OCI-LY3 (cell line): ENCODE results near the gene MUSK.

Experiments
- H2AFZ ChIP-seq: fragments of 200-600, 300-600 bp; shearing (Covaris generic); 2 replicates; pipeline ENCODE4 v1.6.0; 2014; ENCODE audit warnings: antibody characterized with exemption, low read depth, low read length
- H3K27ac ChIP-seq: fragments of 200-600, 300-600 bp; sonication (generic); 2 replicates; pipeline ENCODE4 v1.5.1; 2014; ENCODE audit warnings: mild to moderate bottlenecking, low read length, moderate library complexity, mixed read lengths
- H3K27me3 ChIP-seq: fragments of 200-600, 300-600 bp; sonication (generic); 2 replicates; pipeline ENCODE4 v1.6.1; 2014; ENCODE audit warnings: low read depth, low read length, mixed read lengths
- H3K36me3 ChIP-seq: fragments of 200-600, 300-600 bp; sonication (generic); replicated peaks from 2 replicates; pipeline ENCODE3; 2014; ENCODE audit warnings: low read depth, low read length, mixed read lengths
- H3K4me1 ChIP-seq: fragments of 300-600, 200-600 bp; sonication (generic); 2 replicates; pipeline ENCODE4 v1.6.1; 2014; ENCODE audit warnings: low read length, mixed read lengths
- H3K4me2 ChIP-seq: fragments of 200-600, 300-600 bp; sonication (generic); 2 replicates; pipeline ENCODE4 v1.6.1; 2014; ENCODE audit warnings: low read length, mixed read lengths
- H3K4me3 ChIP-seq: fragments of 300-600, 200-600 bp; sonication (generic); 2 replicates; pipeline ENCODE4 v1.5.1; 2014; ENCODE audit warnings: antibody characterized with exemption, mild to moderate bottlenecking, low read length, moderate library complexity
- H3K79me2 ChIP-seq: fragments of 300-600, 200-600 bp; shearing (Covaris generic); 2 replicates; pipeline ENCODE4 v1.6.1; 2014; ENCODE audit warnings: mild to moderate bottlenecking, low read length, mixed read lengths
- H3K9ac ChIP-seq: fragments of 300-600, 200-600 bp; shearing (Covaris generic); 2 replicates; pipeline ENCODE4 v1.6.0; 2014; ENCODE audit warnings: mild to moderate bottlenecking, low read length, moderate library complexity
- H3K9me3 ChIP-seq: fragments of 200-600, 300-600 bp; shearing (Covaris generic); 2 replicates; pipeline ENCODE4 v1.6.1; 2014; ENCODE audit warnings: low read length, mixed read lengths; ENCODE audit not compliant: insufficient read depth
- H4K20me1 ChIP-seq: fragments of 200-600, 300-600 bp; sonication (generic); 2 replicates; pipeline ENCODE4 v1.6.1; 2016; ENCODE audit warnings: low read length, mixed read lengths; ENCODE audit not compliant: insufficient read depth
- CTCF ChIP-seq: fragments of 200-600, 300-600 bp; sonication (generic); IDR thresholded peaks from 2 replicates; pipeline ENCODE4 v1.5.1; 2014; ENCODE audit warnings: antibody characterized with exemption, low read length, low read depth
- EZH2phosphoT487 ChIP-seq: fragments of 200-600 bp; shearing (Covaris generic); IDR thresholded peaks from 2 replicates; pipeline ENCODE4 v1.6.1; 2018; ENCODE audit warnings: antibody characterized with exemption, mixed run types, low read depth

The MUSK gene

GRCh38 chr9:110764006-110764405 lies 95.4 kb downstream of the MUSK start:
- Histone ChIP-seq H3K79me2 (no peaks in the 10 kb centered on the region), H3K27me3 (no peaks in the 10 kb centered on the region), H3K9ac (no peak overlapping the region), H3K4me3 (no peak overlapping the region), H3K27ac (no peak overlapping the region), H2AFZ (no peak overlapping the region), H3K36me3 (no peaks in the 10 kb centered on the region), H3K4me2 (no peak overlapping the region), H4K20me1 (no peaks in the 10 kb centered on the region), H3K9me3 (no peaks in the 10 kb centered on the region), H3K4me1 (no peaks in the 10 kb centered on the region)
- TF ChIP-seq CTCF (no peak), EZH2phosphoT487 (no peak)

GRCh38 chr9:110765926-110766325 lies 97.3 kb downstream of the MUSK start:
- H4K20me1 ChIP-seq = no peaks in the 10 kb centered on the region
- H3K4me1 ChIP-seq = no peaks in the 10 kb centered on the region
- no peak overlapping the region for H3K27ac ChIP-seq
- no peaks in the 10 kb centered on the region for H3K27me3 ChIP-seq
- H3K4me2 ChIP-seq = no peak overlapping the region
- no peak overlapping the region for H3K9ac ChIP-seq
- no peaks in the 10 kb centered on the region for H3K9me3 ChIP-seq
- no peaks in the 10 kb centered on the region for H3K79me2 ChIP-seq
- no peaks in the 10 kb centered on the region for H3K36me3 ChIP-seq
- TF ChIP-seq EZH2phosphoT487 = no peak
- no peak for TF ChIP-seq CTCF
- H3K4me3 ChIP-seq = no peak overlapping the region
- H2AFZ ChIP-seq = no peak overlapping the region

- Histone ChIP-seq H3K27me3 (no peaks in the 10 kb centered on the region), H3K79me2 (no peaks in the 10 kb centered on the region), H2AFZ (no peak overlapping the region), H3K4me1 (no peaks in the 10 kb centered on the region), H4K20me1 (no peaks in the 10 kb centered on the region), H3K4me3 (no peak overlapping the region), H3K9ac (no peak overlapping the region), H3K36me3 (no peaks in the 10 kb centered on the region), H3K4me2 (no peak overlapping the region), H3K27ac (no peak overlapping the region), H3K9me3 (no peaks in the 10 kb centered on the region)
- TF ChIP-seq CTCF (no peak), EZH2phosphoT487 (no peak)
Observed at GRCh38 chr9:110767559-110768063, 99.0 kb downstream of the MUSK start.

DNA sequence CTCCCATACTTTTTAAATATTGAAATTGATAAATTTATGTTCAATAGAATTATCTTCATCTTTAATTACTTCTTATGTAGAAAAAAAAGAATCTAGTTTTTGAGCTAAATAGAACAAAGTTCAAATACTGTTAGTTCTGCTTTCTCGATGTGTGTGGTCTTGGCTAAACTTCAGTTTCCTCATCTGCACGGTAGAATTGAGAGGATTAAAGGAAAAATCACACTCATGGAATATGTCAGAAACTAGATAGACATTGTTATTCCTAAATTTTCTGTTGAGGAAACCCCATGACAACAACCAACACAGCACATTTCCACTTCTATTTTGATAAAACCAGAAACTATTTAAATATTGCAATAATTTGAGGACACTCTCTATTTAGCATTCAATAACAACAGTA lies 100.3 kb downstream of the MUSK start:
- H3K27me3 ChIP-seq = no peaks in the 10 kb centered on the region
- H3K4me1 ChIP-seq = no peaks in the 10 kb centered on the region
- no peak overlapping the region for H3K9ac ChIP-seq
- no peaks in the 10 kb centered on the region for H3K79me2 ChIP-seq
- no peaks in the 10 kb centered on the region for H3K36me3 ChIP-seq
- no peaks in the 10 kb centered on the region for H4K20me1 ChIP-seq
- H3K9me3 ChIP-seq = no peaks in the 10 kb centered on the region
- no peak overlapping the region for H2AFZ ChIP-seq
- no peak overlapping the region for H3K27ac ChIP-seq
- TF ChIP-seq EZH2phosphoT487 = no peak
- TF ChIP-seq CTCF = no peak
- no peak overlapping the region for H3K4me3 ChIP-seq
- H3K4me2 ChIP-seq = no peak overlapping the region
